ENCODE results near the gene ATG9A. TPM values are rescaled to one million over a fixed set of nuclear protein-coding genes. Genes with fewer than 3 reads are reported as not detected.

The ATG9A gene
- polyA plus RNA-seq, 1 experiment, result 84.3 TPM

DNA sequence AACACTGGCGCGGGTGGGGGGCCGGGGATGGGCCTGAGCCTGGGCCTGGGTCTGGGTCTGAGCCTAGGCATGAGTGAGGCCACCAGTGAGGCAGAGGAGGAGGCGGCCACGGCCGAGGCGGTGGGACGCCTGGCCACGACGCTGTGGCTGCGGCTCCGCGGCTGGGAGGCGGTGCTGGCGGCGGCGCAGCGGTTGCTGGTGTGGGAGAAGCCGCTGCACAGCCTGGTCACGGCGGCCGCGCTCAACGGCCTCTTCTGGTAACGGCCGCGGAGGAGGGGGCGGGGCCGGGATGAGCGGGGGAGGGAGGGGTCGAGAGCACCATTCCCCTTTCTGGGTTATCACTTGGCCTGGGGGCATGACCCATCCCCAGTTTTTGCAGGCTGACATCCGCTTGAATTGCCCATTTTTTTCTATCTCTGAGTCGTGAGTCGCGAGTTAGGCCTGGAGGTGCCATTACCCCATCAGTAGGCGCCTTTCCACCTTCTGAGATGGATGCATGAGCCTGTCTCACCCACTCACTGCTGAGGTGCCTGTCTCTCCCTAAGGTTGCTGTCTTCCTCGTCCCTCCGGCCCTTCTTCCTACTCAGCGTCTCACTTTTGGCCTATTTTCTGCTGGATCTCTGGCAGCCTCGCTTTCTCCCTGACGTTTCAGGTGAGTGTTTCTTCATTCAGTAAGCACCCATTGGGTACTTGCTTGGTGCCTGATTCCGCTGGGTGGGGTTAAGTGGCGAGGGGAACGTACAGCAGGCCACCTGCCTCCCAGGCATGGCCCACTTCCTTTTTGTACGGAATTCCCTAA, 50.9 kb downstream of the ATG9A start:
- no peak for TF ChIP-seq CTCF (IDR thresholded peaks at IDR 0.05; ENCODE audit: low read depth, low read length)
- Histone ChIP-seq H3K4me3 (ENCODE audit: low read depth, low read length) (peak overlapping the region; percentile 94), H3K27ac (ENCODE audit: low read depth, low read length) (no peak overlapping the region), H3K27me3 (ENCODE audit: control insufficient read depth, insufficient read depth, low read length) (no peaks in the 10 kb centered on the region), H3K9me3 (ENCODE audit: control insufficient read depth, insufficient read depth, low read length) (no peaks in the 10 kb centered on the region; the same call in 1 of the 2 replicates)
- no peak for DNase-seq (ENCODE audit: low read depth, low spot score)
- ChIA-PET CTCF (interaction anchor here (0.6 to 1.0 kb wide), 2 partner anchors 8 to 19 kb away, joined by 3 to 4 read pairs; no protein-coding TSS in a partner anchor), POLR2A (interaction anchor here (1.5 kb wide), 1 partner anchor 39 kb away, joined by 3 read pairs; no protein-coding TSS in a partner anchor)

DNA sequence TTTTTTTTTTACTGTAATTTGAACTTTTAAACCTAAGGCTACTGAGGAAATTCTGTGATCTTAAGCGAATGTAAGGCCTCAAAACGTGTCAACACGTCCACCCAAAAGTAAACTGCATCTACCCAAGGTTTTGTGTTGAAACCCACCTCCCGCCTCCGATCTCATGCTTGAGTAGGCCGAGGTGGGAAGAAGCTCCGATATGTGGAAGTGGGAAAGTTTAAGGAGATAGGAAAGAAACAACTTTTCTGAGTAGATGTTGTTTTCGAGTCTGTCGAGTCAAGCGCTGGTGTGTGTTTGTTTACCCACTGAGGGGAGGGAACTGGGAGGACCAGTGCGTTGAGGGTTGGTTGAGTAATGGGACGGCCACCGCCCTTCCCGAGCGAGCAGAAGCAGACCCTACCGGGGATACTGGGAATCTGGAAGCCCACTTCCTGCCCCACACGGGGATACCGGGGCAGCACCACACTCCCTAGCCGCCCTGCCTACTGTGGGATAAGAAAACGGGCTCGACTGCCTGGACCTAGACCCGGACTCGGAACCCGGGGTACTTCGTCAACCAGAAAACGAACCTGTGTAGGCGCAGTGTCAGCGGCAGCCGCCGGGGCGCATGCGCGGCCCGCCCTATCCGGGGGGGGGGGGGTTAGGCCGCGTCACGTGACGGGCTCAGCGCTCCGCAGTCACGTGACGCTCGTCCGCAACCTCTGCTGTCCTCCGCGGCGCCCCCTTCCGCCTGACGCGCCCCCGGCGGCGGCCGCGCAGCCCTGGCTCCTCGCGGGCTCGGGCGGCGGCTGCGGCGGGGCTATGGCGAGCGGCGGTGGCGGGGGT, 51.7 kb downstream of the ATG9A start, which contains the start of gene RETREG2:
TSS of gene RETREG2 (plus strand) at position 724 of the 825 bp plus-strand sequence. CDS start at position 802, 78 bp downstream.
- peak; percentile 11; the same call in 1 of the 2 replicates for TF ChIP-seq CTCF (IDR thresholded peaks at IDR 0.05; ENCODE audit: low read depth, low read length)
- POLR2A ChIA-PET, result interaction anchor here (0.7 to 2.1 kb wide), 2 partner anchors 40 to 398 kb away, joined by 5 to 6 read pairs; no protein-coding TSS in a partner anchor
- H3K4me3 ChIP-seq (ENCODE audit: low read depth, low read length), result peak within 1 kb of the TSS; percentile 94
- DNase-seq (ENCODE audit: low read depth, low spot score), result peak; percentile 62
- H3K9me3 ChIP-seq (ENCODE audit: control insufficient read depth, insufficient read depth, low read length), result no peaks in the 10 kb centered on the region; the same call in 1 of the 2 replicates
- no peaks in the 10 kb centered on the region for H3K27me3 ChIP-seq (ENCODE audit: control insufficient read depth, insufficient read depth, low read length)
- CTCF ChIA-PET, result interaction anchor here (1.8 to 5.0 kb wide), 2 partner anchors 18 to 117 kb away, joined by 7 to 50 read pairs; no protein-coding TSS in a partner anchor
- H3K27ac ChIP-seq (ENCODE audit: low read depth, low read length), result peak within 1 kb of the TSS; percentile 91

DNA sequence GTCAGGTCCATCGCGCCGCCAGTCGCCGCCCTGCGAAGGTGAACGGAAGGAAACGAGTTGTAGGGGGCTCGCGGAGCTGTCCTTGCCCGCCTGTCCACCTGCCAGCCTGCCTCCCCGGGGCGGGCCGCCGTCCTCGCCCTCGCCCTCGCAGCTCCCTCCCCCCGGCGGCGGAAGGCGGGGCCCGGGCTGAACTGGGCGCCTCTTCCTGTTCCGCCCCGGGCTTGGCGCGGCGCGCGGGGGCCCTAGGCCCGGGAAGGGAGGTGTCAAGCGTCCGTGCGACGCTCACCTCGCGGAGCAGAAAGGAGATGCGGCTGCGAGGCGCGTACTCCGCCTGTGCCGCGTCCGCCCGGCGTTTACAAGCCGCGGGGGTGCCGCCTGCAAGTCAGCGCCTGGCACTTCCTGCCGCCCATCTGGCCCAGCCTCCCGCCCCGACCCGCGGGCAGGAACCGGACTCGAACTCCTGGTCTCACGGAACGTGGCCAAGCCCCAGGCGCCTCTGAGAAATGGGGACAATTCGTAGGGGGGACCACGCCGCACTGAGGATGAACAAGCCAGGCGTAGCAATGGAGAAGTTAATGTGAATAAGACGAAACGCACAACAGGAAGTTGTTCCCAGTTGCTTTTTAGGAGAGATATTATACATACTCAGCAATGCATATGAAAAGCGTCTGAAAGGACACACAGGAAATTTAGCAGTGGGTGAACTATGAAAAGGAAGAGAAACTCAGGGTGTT, 52.5 kb downstream of the ATG9A start, which contains the start of gene CNPPD1:
TSS of gene CNPPD1 (minus strand) at position 108 of the 734 bp plus-strand sequence. CDS start at position 11, 97 bp downstream.
- Histone ChIP-seq H3K4me3 (ENCODE audit: low read depth, low read length) (peak within 1 kb of the TSS; percentile 94), H3K27me3 (ENCODE audit: control insufficient read depth, insufficient read depth, low read length) (no peaks in the 10 kb centered on the region), H3K9me3 (ENCODE audit: control insufficient read depth, insufficient read depth, low read length) (no peaks in the 10 kb centered on the region; the same call in 1 of the 2 replicates), H3K27ac (ENCODE audit: low read depth, low read length) (peak within 1 kb of the TSS; percentile 91)
- no peak; the same call in 1 of the 2 replicates for TF ChIP-seq CTCF (IDR thresholded peaks at IDR 0.05; ENCODE audit: low read depth, low read length)
- CTCF ChIA-PET, result interaction anchor here (0.5 to 5.0 kb wide), 4 partner anchors 17 to 118 kb away, joined by 3 to 50 read pairs (median 6); partner anchors contain the start of gene ZFAND2B
- DNase-seq (ENCODE audit: low read depth, low spot score), result no peak
- POLR2A ChIA-PET, result interaction anchor here (0.7 to 2.1 kb wide), 5 partner anchors 19 to 397 kb away, joined by 3 to 8 read pairs (median 6); partner anchors contain the start of genes ANKZF1, ATG9A and ZFAND2B

- Histone ChIP-seq H3K4me3 (ENCODE audit: low read depth, low read length) (peak overlapping the region; percentile 94), H3K27me3 (ENCODE audit: control insufficient read depth, insufficient read depth, low read length) (no peaks in the 10 kb centered on the region), H3K9me3 (ENCODE audit: control insufficient read depth, insufficient read depth, low read length) (no peaks in the 10 kb centered on the region; the same call in 1 of the 2 replicates), H3K27ac (ENCODE audit: low read depth, low read length) (peak overlapping the region; percentile 73)
- peak; percentile 7 for TF ChIP-seq CTCF (IDR thresholded peaks at IDR 0.05; ENCODE audit: low read depth, low read length)
- POLR2A ChIA-PET, result interaction anchor here (1.2 to 2.1 kb wide), 4 partner anchors 18 to 53 kb away, joined by 3 to 8 read pairs (median 6); partner anchors contain the start of genes ANKZF1, ATG9A and ZFAND2B
- DNase-seq (ENCODE audit: low read depth, low spot score), result no peak
- CTCF ChIA-PET, result interaction anchor here (0.6 to 5.0 kb wide), 11 partner anchors 10 to 226 kb away, joined by 3 to 50 read pairs (median 5); partner anchors contain the start of gene ZFAND2B
Observed at GRCh38 chr2:219175928-219176817, 53.3 kb downstream of the ATG9A start.

All from AG04450 (cell line).